Measurements from ENCODE around the gene COL25A1.

DNA sequence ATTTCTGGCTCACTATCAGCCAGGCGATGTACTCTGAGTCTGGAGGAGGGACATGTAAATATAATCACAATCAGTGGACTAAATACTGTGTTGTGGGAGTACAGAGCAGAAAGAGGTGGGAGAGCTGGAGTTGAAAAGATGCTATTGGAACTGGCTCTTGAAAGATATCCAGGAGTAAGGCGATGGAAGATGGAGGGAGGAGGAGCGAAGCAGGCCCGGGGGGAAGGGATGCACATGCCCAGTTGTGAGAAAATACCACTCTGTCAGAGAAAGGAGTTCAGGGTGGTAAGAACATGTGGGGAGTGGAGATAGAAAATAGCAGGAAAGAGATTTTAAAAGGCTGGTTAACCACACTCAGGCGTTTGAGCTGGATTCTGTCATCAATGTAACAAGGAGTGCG is 322.7 kb downstream of the COL25A1 start:
- TF ChIP-seq CTCF (IDR thresholded peaks at IDR 0.05): no peak
- TF ChIP-seq POLR2A (IDR thresholded peaks at IDR 0.05): no peak
